Upper lobe of left lung (tissue), 6 donors: ENCODE results near the gene CNTNAP5. TPM values are rescaled to one million over a fixed set of nuclear protein-coding genes. Genes with fewer than 3 reads are reported as not detected.

ENCODE experiments used
- ATAC-seq, 2 donors: fragments of 200-7000 bp; cut with Tn5 transposase; one replicate each; pipeline ENCODE4 v1.9.1; 2022; ENCODE audit warnings: mild to moderate bottlenecking in 2 of 2, moderate library complexity in 2 of 2; ENCODE audit not compliant: low FRiP score in 2 of 2
- DNase-seq, 2 donors: peaks; one replicate each; pipeline ENCODE4 v3.0.0-alpha.2; 2019 to 2020
- H3K27ac ChIP-seq, 4 donors: fragments of 200-600 bp; sonication (generic); one replicate each; pipeline ENCODE4 v1.5.1; 2016 to 2019
- H3K27me3 ChIP-seq, 4 donors: fragments of 200-600 bp; sonication (generic); one replicate each; pipeline ENCODE4 v1.5.1; 2017 to 2019
- H3K36me3 ChIP-seq, 4 donors: fragments of 200-600 bp; sonication (generic); one replicate each; pipeline ENCODE4 v1.5.1; 2016 to 2019
- H3K4me1 ChIP-seq, 4 donors: fragments of 200-600 bp; sonication (generic); one replicate each; pipeline ENCODE4 v1.5.1; 2018 to 2019
- H3K4me3 ChIP-seq, 4 donors: fragments of 200-600 bp; sonication (generic); one replicate each; pipeline ENCODE4 v1.5.1; 2017 to 2019; ENCODE audit warnings: mild to moderate bottlenecking in 2 of 4, moderate library complexity in 1 of 4
- H3K9me3 ChIP-seq, 4 donors: fragments of 200-600 bp; sonication (generic); one replicate each; pipeline ENCODE4 v1.5.1; 2018 to 2019
- EP300 ChIP-seq, 4 donors: sonication (generic); formaldehyde crosslinking; IDR thresholded peaks; one replicate each; pipeline ENCODE4 v1.5.1; 2017; ENCODE audit warnings: antibody characterized with exemption in 4 of 4, control low read depth in 2 of 4
- POLR2A ChIP-seq, 4 donors: fragments of 450-650 bp; IDR thresholded peaks; one replicate each; pipeline ENCODE4 v1.5.1; 2016 to 2017; ENCODE audit warnings: antibody characterized with exemption in 4 of 4, mild to moderate bottlenecking in 2 of 4
- POLR2AphosphoS5 ChIP-seq, 2 donors: sonication (generic); formaldehyde crosslinking; IDR thresholded peaks; one replicate each; pipeline ENCODE4 v1.5.1; 2017; ENCODE audit warnings: antibody characterized with exemption in 2 of 2
- WGBS, 2 donors: methylation state at CpG; one replicate each; pipeline ENCODE4 v1.1.5; 2017 to 2018; 5-methylcytosine and 5-hydroxymethylcytosine counted together
- total RNA-seq, 6 donors: library from RNA; depleted of rRNA in 4 of 6; stranded (reverse); fragments of >200 nt in 4 of 6; gene quantifications; one replicate each; pipeline versions ENCODE4 v1.1.0 to v1.2.1, GENCODE V29; 2016 to 2021
- TF ChIP-seq, protein P1 (sequence below), 6 experiments: fragments of 450-650 bp in 4 of 6; fragments of 200-600 bp in 2 of 6; sonication (generic) in 2 of 6; IDR thresholded peaks; one replicate each; pipeline ENCODE4 v1.5.1; 2016 to 2019; ENCODE audit warnings: antibody characterized with exemption in 6 of 6
- donor health status: DM: no; HTN: no; CAD: no; lungs with moderate emphysema.
- donor health status: DM: no; HTN: yes; CAD: no; lungs with severe emphysema.

CNTNAP5 gene
- total RNA-seq, 6 donors from 2014 or later: not detected

DNA sequence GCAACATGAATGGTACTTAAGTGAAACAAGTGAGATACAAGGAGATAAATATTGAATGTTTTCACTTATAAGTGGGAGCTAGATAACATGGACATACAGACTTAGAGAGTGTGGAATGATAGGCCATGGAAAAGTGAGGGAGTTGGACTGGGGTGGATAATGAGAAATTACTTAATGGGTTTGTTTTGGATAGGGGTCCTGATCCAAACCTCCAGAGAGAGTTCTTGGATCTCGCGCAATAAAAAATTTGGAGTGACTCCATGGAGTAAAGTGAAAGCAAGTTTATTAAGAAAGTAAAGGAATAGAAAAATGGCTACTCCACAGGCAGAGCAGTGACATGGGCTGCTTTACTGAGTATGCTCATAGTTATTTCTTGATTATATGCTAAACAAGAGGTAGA is 508.9 kb downstream of the CNTNAP5 start:
- ATAC-seq: no peak

DNA sequence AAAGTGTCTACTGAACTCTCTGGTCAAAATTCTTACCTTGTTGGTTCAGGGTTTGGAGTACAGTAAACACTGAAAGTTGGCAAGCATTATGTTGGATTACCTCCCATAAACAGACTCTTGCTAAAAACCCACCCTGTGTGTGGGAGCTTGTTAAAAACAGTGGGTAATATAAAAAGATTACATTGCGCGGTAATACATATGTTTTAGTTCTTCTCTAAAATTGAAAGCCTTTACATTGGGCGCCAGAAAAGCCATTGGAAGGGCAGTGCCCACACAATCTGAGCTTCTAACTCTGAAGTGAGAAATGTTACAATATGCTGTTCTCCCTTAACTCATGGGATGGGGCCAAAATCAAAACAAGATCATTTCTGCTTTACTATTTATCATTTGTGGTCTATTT is 510.7 kb downstream of the CNTNAP5 start:
- Histone ChIP-seq H3K27ac (no peak overlapping the region), H3K4me1 (no peaks in the 10 kb centered on the region), H3K4me3 (no peak overlapping the region), H3K27me3 (no peaks in the 10 kb centered on the region), H3K36me3 (no peaks in the 10 kb centered on the region), H3K9me3 (no peaks in the 10 kb centered on the region)
- TF ChIP-seq POLR2AphosphoS5 (IDR thresholded peaks at IDR 0.05): no peak
- no peak for TF ChIP-seq EP300 (IDR thresholded peaks at IDR 0.05)
- no peak for TF ChIP-seq POLR2A (IDR thresholded peaks at IDR 0.05)
- TF ChIP-seq, protein P1, sequence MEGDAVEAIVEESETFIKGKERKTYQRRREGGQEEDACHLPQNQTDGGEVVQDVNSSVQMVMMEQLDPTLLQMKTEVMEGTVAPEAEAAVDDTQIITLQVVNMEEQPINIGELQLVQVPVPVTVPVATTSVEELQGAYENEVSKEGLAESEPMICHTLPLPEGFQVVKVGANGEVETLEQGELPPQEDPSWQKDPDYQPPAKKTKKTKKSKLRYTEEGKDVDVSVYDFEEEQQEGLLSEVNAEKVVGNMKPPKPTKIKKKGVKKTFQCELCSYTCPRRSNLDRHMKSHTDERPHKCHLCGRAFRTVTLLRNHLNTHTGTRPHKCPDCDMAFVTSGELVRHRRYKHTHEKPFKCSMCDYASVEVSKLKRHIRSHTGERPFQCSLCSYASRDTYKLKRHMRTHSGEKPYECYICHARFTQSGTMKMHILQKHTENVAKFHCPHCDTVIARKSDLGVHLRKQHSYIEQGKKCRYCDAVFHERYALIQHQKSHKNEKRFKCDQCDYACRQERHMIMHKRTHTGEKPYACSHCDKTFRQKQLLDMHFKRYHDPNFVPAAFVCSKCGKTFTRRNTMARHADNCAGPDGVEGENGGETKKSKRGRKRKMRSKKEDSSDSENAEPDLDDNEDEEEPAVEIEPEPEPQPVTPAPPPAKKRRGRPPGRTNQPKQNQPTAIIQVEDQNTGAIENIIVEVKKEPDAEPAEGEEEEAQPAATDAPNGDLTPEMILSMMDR (IDR thresholded peaks at IDR 0.05): no peak
- WGBS, 2 donors: 89 to 94% methylated on average over 3 of the region's 3 CpGs
- DNase-seq: no peak
- no peak for ATAC-seq

More for the DNA sequence above, 508.9 kb downstream of the CNTNAP5 start:
- TF ChIP-seq POLR2AphosphoS5 (IDR thresholded peaks at IDR 0.05) (no peak), EP300 (IDR thresholded peaks at IDR 0.05) (no peak), POLR2A (IDR thresholded peaks at IDR 0.05) (no peak)
- TF ChIP-seq, protein P1 (IDR thresholded peaks at IDR 0.05): no peak
- no peak for DNase-seq
- Histone ChIP-seq H3K4me1 (no peaks in the 10 kb centered on the region), H3K9me3 (no peaks in the 10 kb centered on the region), H3K4me3 (no peak overlapping the region), H3K36me3 (no peaks in the 10 kb centered on the region), H3K27me3 (no peaks in the 10 kb centered on the region), H3K27ac (no peak overlapping the region)
- 78 to 82% methylated on average over 2 of the region's 2 CpGs for WGBS, 2 donors

DNA sequence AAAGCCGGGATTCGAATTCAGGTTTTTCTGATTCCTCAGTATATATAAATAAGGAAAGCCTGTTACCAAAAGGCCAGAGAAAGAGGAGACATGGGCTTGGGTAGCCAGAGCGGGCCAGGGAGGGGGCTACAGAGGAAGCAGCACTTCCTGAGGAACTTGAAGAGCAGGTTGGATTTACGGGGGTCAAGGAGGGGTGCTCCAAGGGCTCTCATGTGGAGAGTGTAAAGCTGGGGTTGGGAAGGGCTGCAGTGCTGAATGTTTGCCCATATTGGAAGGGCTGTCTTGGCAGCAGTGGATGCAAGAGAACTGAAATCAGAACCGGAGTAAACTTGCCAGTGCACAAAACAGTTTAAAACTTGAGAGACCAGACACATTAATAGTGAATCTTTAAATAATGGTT is 511.5 kb downstream of the CNTNAP5 start:
- no peak for TF ChIP-seq POLR2A (IDR thresholded peaks at IDR 0.05)
- Histone ChIP-seq H3K4me3 (no peak overlapping the region), H3K27ac (no peak overlapping the region), H3K9me3 (no peaks in the 10 kb centered on the region), H3K4me1 (no peaks in the 10 kb centered on the region), H3K27me3 (no peaks in the 10 kb centered on the region), H3K36me3 (no peaks in the 10 kb centered on the region)
- WGBS, 2 donors: 44 to 46% methylated on average over 5 of the region's 5 CpGs
- no peak for ATAC-seq
- no peak for DNase-seq

DNA sequence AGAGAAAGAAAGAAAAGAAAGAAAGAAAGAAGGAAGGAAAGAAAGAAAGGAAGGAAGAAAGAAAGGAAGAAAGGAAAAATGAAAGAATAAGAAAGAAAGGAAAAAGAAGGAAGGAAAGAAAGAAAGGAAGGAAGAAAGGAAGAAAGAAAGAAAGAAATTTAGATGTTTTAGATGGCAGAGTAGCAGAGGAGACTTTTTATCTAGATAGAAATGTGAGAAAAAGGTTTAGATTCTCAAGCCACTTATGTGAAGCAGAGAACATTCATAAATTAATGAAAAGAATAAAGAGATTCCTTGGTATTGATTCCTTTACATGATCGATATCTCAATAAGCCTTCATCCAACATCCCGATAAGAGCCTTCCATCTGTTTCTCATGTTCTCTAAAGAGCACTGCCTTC is 513.5 kb downstream of the CNTNAP5 start:
- Histone ChIP-seq H3K9me3 (no peaks in the 10 kb centered on the region), H3K36me3 (no peaks in the 10 kb centered on the region), H3K27ac (no peak overlapping the region), H3K27me3 (no peaks in the 10 kb centered on the region), H3K4me3 (no peak overlapping the region), H3K4me1 (peaks cover 0 to 6% (median 0%) of the 10 kb centered on the region in 4 donors)
- WGBS, 2 donors: 98 to 100% methylated on average over 2 of the region's 2 CpGs
- no peak for DNase-seq
- no peak for ATAC-seq
- TF ChIP-seq POLR2A (IDR thresholded peaks at IDR 0.05) (no peak), POLR2AphosphoS5 (IDR thresholded peaks at IDR 0.05) (no peak), EP300 (IDR thresholded peaks at IDR 0.05) (no peak)
- TF ChIP-seq, protein P1 (IDR thresholded peaks at IDR 0.05): no peak

DNA sequence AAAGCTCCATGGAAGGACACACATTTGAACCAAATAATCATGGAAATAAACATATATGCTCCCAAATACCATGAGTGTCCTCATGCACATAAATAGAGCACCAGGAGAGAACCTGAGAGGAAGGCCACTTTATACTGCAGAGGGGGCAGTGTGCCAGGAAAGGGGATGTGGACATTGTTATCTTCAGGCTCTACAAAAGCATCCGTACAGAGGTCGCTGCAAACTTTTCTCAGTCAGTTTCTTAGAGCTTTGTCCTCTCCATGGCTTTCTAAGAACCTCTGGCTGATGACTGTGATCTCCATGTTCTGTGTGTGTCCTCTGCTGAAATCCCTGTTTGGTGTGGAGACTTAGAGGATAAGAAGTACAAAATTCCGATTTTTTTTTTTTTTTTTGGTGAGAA is 515.7 kb downstream of the CNTNAP5 start:
- Histone ChIP-seq H3K27ac (no peak overlapping the region), H3K27me3 (no peaks in the 10 kb centered on the region), H3K4me3 (no peak overlapping the region), H3K36me3 (no peaks in the 10 kb centered on the region), H3K4me1 (peaks cover 0 to 6% (median 0%) of the 10 kb centered on the region in 4 donors), H3K9me3 (no peaks in the 10 kb centered on the region)
- ATAC-seq (no peak), DNase-seq (no peak)
- 62 to 85% methylated on average over 3 of the region's 3 CpGs for WGBS, 2 donors
- TF ChIP-seq, protein P1 (IDR thresholded peaks at IDR 0.05): no peak
- no peak for TF ChIP-seq POLR2A (IDR thresholded peaks at IDR 0.05)
- TF ChIP-seq EP300 (IDR thresholded peaks at IDR 0.05): no peak
- no peak for TF ChIP-seq POLR2AphosphoS5 (IDR thresholded peaks at IDR 0.05)
